ENCODE data around the gene PDE11A.
A peak's percentile ranks its signal among the peaks of the same experiment; 100 is the strongest.

PDE11A gene

GRCh38 chr2:177618255-177619253 lies 454.0 kb downstream of the PDE11A start:
- peak; percentile 90 for DNase-seq

GRCh38 chr2:177617849-177618248 lies 454.7 kb downstream of the PDE11A start:
- no peak for DNase-seq

GRCh38 chr2:177616731-177617130 lies 455.8 kb downstream of the PDE11A start:
- DNase-seq = no peak

GRCh38 chr2:177616066-177616465 lies 456.5 kb downstream of the PDE11A start:
- DNase-seq = no peak

- no peak for DNase-seq
Observed at GRCh38 chr2:177612659-177613058, 459.9 kb downstream of the PDE11A start.

- no peak for DNase-seq
Observed at GRCh38 chr2:177611310-177611886, 461.2 kb downstream of the PDE11A start.

- no peak for DNase-seq
Observed at GRCh38 chr2:177610813-177611212, 461.8 kb downstream of the PDE11A start.

GRCh38 chr2:177606636-177607035 lies 465.9 kb downstream of the PDE11A start:
- DNase-seq = no peak

GRCh38 chr2:177604271-177605065 lies 468.1 kb downstream of the PDE11A start:
- DNase-seq = no peak

- no peak for DNase-seq
Observed at GRCh38 chr2:177603768-177604167, 468.8 kb downstream of the PDE11A start.

GRCh38 chr2:177603181-177603580 lies 469.4 kb downstream of the PDE11A start:
- DNase-seq = no peak

GRCh38 chr2:177602611-177603164 lies 469.9 kb downstream of the PDE11A start:
- no peak for DNase-seq

- DNase-seq = no peak
Observed at GRCh38 chr2:177600917-177601316, 471.7 kb downstream of the PDE11A start.

- no peak for DNase-seq
Observed at GRCh38 chr2:177599956-177600355, 472.6 kb downstream of the PDE11A start.

- DNase-seq = no peak
Observed at GRCh38 chr2:177599139-177599688, 473.4 kb downstream of the PDE11A start.

- no peak for DNase-seq
Observed at GRCh38 chr2:177598326-177599138, 474.0 kb downstream of the PDE11A start.

GRCh38 chr2:177597759-177598158 lies 474.8 kb downstream of the PDE11A start:
- no peak for DNase-seq

- DNase-seq = no peak
Observed at GRCh38 chr2:177596866-177597265, 475.7 kb downstream of the PDE11A start.

- DNase-seq = no peak
Observed at GRCh38 chr2:177595126-177595845, 477.3 kb downstream of the PDE11A start.

- DNase-seq = no peak
Observed at GRCh38 chr2:177593402-177593801, 479.2 kb downstream of the PDE11A start.

GRCh38 chr2:177592945-177593344 lies 479.6 kb downstream of the PDE11A start:
- no peak for DNase-seq

All from stimulated activated CD4-positive, alpha-beta T cell treated with anti-CD3 and anti-CD28 coated beads, Interleukin-1b, Interleukin-23, amount 100 ng/mL, for 48 hours (primary cell).